Right cardiac atrium (tissue), 5 donors: ENCODE data around the gene ACVR2A. TPM values are rescaled to one million over a fixed set of nuclear protein-coding genes. Genes with fewer than 3 reads are reported as not detected.

Experiments used
- ATAC-seq, 2 donors: fragments of 200-7000 bp; cut with Tn5 transposase; one replicate each; pipeline versions ENCODE4 v1.8.0 to v1.9.1; 2020; ENCODE audit warnings: moderate library complexity in 2 of 2, mild to moderate bottlenecking in 1 of 2
- DNase-seq, 3 donors: peaks; one replicate each; pipeline ENCODE4 v3.0.0-alpha.2; 2020
- H3K27ac ChIP-seq: one replicate; pipeline ENCODE4 v1.5.1; 2013; ENCODE audit warnings: mild to moderate bottlenecking, low read length, control low read depth, moderate library complexity
- H3K27me3 ChIP-seq: one replicate; pipeline ENCODE4 v1.6.1; 2013; ENCODE audit not compliant: control insufficient read depth, insufficient read depth
- H3K4me1 ChIP-seq: one replicate; pipeline ENCODE4 v1.6.1; 2013; ENCODE audit warnings: low read length; ENCODE audit not compliant: control insufficient read depth, insufficient read depth
- H3K4me3 ChIP-seq: one replicate; pipeline ENCODE4 v1.5.1; 2013; ENCODE audit warnings: low read length, control low read depth
- H3K9me3 ChIP-seq: one replicate; pipeline ENCODE4 v1.6.1; 2013; ENCODE audit warnings: low read length; ENCODE audit not compliant: control insufficient read depth
- WGBS: extraction: QIAGEN DNeasy Blood & Tissue Kit; methylation state at CpG from one replicate; pipeline ENCODE4 v1.1.7; 2013; 5-methylcytosine and 5-hydroxymethylcytosine counted together
- intact Hi-C, 4 donors: fragments of 100-400 bp; cut with DNase I; formaldehyde crosslinking; loops; one replicate each; pipeline versions ENCODE4 v1.11.0 to v1.14.0; 2022 to 2023
- polyA plus RNA-seq: library from polyadenylated mRNA; stranded (reverse); fragments of 200-250 nt; gene quantifications from one replicate; pipeline ENCODE4 v1.2.3, GENCODE V29; 2013
- total RNA-seq, 4 donors: library from RNA; stranded (reverse); fragmentation: NEBNext Ultra II Directional; extraction: Animal tissue kit (Norgen Biotek cat#: 25700); gene quantifications; one replicate each; pipeline ENCODE4 v1.2.1, GENCODE V29; 2021
- donor health status: healthy with polysubstance abuse.
- donor health status: DM: no; HTN: yes; CAD: no.
- donor health status: DM: no; HTN: no; CAD: no.
- donor health status: DM: no; HTN: yes; CAD: no; lungs with severe emphysema.
- donor health status: DM: yes; HTN: yes; CAD: no.

ACVR2A gene
- total and polyA plus RNA-seq, 5 donors = 3.3 to 14.8 (median 13.7) TPM

DNA sequence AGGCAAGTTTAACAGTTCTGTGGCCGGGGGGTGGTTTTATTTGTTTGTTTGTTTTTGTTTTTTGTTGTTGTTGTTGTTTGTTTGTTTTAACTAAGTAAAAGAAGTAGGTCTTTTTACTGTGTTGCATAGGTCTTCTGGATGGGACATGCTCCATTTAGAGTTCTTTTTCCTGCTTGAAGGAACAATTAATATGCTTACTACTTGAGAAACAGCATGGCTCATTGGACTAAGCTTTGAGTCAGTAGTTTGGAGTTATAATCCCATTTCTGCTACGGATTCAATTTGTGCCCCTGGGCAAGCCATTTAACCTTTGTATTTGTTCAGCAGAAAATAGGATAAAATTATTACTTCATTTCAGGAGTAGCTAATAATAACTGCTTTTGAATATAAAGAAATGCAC is 8.7 kb upstream of the ACVR2A start:
- H3K4me1 ChIP-seq = no peaks in the 10 kb centered on the region
- ATAC-seq = no peak
- H3K4me3 ChIP-seq = no peak overlapping the region
- intact Hi-C loops = no loop called here
- no peaks in the 10 kb centered on the region for H3K9me3 ChIP-seq
- H3K27me3 ChIP-seq = no peaks in the 10 kb centered on the region
- DNase-seq = no peak
- WGBS = 83% methylated on average over 2 of the region's 2 CpGs
- H3K27ac ChIP-seq = no peak overlapping the region

DNA sequence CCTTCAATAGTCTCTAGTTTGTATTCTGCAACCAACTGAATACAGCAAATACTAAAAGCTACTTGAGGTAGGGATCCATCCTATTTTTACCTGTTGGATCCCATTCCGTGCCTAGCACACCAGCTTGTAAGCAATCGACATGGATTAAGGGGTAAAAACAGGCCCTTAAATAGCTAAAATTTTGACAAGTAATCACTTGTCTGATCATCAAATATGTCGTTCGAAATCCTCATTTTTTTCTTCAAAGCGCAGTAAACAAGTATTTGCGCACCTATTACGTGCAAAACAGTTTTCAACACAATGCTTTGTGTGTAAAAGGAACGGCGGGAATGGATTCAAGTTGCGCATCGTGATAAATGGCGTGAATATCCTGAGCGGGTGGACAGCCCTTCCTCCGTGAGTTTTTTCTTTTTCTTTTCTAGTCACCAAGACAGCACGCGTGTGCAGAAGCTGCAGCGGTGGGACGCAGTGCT is 1.4 kb upstream of the ACVR2A start:
- peak overlapping the region; percentile 99 for H3K4me3 ChIP-seq
- intact Hi-C loops = loop anchor here in 1 of 4 donors (10.0 kb wide), 1 partner anchor 931 kb away; no protein-coding TSS in a partner anchor
- DNase-seq = no peak
- ATAC-seq = no peak
- peaks cover 5% of the 10 kb centered on the region for H3K4me1 ChIP-seq
- H3K9me3 ChIP-seq = no peaks in the 10 kb centered on the region
- peak overlapping the region; percentile 97 for H3K27ac ChIP-seq
- WGBS = 3% methylated on average over 18 of the region's 18 CpGs
- H3K27me3 ChIP-seq = no peaks in the 10 kb centered on the region

DNA sequence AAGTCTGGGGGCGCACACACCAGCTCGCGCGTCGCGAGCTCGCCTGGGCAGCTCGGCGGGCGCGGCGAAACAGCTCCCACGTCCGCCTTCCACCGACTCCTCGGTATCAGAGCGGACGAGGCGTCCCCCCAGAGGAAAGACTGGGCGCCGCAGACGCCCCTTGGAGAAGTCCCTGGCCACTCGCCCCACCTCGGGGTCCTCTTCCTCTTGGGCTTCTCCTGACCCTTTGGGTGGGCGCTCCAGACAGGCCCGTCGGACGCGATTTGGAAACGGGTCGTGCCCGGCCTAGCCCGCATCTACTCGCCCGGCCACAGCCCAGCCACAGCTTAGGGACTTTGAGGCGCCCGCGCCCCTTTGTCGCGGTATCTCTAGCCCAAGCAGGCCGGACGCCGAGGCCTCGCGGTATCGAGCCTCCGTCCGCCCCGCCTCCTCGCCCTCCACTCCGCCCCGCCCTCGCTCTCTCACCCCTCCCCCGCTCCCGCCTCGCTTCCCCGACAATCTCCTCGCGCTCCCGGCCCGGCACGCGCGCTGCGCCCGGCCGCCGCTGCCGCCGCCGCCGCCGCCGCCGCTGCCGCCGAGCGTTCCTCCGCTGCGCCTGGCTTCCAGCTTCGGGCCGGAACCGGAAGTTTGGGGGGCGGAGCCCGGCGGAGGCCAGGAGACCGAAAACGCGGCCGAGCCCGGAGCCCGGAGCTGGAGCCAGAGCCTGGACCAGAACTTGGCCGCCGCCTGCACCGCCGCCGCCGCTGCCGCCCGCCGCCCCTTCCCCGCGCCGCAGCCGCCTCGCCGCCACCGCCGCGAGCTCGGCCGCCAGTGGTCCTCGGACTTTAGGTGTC is 749 bp upstream of the ACVR2A start:
- peak; percentile 93 to 97 (median 97) for DNase-seq
- H3K4me1 ChIP-seq = peaks cover 5% of the 10 kb centered on the region
- peak; percentile 97 to 98 for ATAC-seq
- intact Hi-C loops = loop anchor here in 1 of 4 donors (10.0 kb wide), 1 partner anchor 931 kb away; no protein-coding TSS in a partner anchor
- peak overlapping the region; percentile 99 for H3K4me3 ChIP-seq
- peak overlapping the region; percentile 100 for H3K27ac ChIP-seq
- under 1% methylated on average over 113 of the region's 113 CpGs for WGBS
- no peaks in the 10 kb centered on the region for H3K9me3 ChIP-seq
- H3K27me3 ChIP-seq = no peaks in the 10 kb centered on the region

DNA sequence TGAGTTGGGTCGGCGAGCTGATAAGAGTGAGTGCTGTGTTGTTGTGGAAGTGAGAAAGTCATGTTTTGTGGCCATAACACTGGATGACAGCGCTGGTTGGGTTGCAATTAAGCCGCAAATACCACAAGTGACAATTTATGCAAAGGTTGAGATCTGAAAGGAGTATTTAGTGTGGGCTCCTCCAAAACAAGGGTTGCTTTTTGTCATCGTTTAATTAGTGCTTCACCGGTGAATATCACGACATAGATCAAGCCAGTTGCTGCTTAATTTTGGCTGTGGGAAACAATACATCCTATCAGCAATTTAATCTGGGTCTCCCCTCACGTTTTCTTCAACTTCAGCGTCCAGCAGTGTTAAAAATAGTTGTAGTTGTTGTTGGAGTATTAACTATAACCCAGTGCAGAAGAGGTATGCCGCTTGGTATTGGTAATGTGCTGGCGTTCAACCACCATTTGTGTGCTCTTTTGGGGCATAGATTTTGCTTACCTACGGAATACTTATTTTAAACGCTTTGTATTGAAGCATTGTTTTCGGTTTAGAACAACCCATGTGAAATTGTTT is 662 bp downstream of the ACVR2A start:
- intact Hi-C loops = loop anchor here in 1 of 4 donors (10.0 kb wide), 1 partner anchor 929 kb away; no protein-coding TSS in a partner anchor
- Histone ChIP-seq H3K27ac (peak overlapping the region; percentile 73), H3K9me3 (no peaks in the 10 kb centered on the region), H3K4me1 (peaks cover 7% of the 10 kb centered on the region), H3K27me3 (no peaks in the 10 kb centered on the region), H3K4me3 (peak overlapping the region; percentile 99)
- ATAC-seq (no peak), DNase-seq (no peak)
- WGBS = 2% methylated on average over 14 of the region's 14 CpGs

DNA sequence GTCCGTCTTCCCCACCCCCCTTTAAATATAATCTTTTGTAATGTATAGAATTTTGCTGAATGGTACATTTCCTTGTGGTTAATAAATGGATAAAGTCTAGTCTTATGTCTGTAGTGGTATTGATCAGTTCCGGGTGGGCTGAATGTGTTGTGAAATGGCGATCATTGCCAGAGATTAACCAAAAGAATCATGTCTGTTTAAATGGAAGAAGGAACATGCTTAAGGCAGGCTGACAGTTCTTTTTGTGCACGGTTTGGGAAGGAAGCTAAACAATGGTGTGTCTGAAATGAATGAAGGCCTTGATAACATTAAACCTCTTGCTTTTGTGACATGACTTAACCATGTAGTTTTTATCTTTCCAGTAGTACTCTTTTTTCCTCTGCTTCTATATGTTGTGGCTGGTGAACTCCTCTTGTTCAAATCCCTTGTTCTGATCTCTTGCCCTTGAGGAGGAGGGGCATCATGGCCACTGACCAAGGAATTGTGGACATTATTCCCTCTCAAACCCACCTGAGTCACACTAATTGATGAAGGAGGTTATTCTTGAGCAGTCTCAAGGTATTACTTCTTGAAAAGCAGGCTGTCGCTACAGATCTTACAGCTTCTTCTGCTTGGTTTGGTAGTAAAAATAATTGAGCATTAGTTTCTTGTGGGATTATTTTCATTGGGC is 1.7 kb downstream of the ACVR2A start:
- peaks cover 7% of the 10 kb centered on the region for H3K4me1 ChIP-seq
- ATAC-seq (no peak), DNase-seq (no peak)
- no peaks in the 10 kb centered on the region for H3K9me3 ChIP-seq
- H3K27me3 ChIP-seq = no peaks in the 10 kb centered on the region
- H3K4me3 ChIP-seq = peak overlapping the region; percentile 99
- H3K27ac ChIP-seq = no peak overlapping the region
- intact Hi-C loops = loop anchor here in 1 of 4 donors (10.0 kb wide), 1 partner anchor 928 kb away; no protein-coding TSS in a partner anchor
- 35% methylated on average over 5 of the region's 5 CpGs for WGBS

DNA sequence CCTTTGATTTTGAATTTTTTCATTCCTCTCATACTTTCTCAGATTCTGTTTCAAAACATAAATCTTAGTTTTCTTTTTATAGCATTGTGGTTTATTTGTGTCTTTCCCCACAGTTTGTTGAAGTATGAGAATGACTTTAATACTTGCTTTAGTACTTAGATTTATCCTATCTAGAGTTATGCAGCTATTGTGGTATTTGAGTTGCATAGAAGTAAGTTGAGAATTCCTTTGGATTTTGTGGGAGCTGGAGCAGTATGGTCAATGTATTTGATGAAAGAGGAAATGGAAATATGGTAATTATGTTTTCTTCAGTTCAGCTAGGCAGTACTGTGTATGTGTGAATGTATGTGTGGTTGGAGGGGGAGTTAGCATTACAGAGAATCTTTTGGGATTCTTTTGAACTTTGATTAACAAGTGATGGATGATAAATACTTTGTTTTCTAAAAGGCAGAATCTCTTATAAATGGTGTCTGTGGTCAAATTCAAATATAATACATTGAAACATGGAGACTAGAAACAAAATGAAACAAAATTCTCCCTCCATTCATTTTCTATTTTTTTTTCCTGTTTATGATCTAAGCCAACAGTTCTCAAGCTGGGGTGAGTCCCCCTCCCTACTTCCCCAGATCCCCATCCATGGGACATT is 3.0 kb downstream of the ACVR2A start:
- Histone ChIP-seq H3K4me1 (peaks cover 7% of the 10 kb centered on the region), H3K27ac (no peak overlapping the region), H3K9me3 (no peaks in the 10 kb centered on the region), H3K4me3 (no peak overlapping the region), H3K27me3 (no peaks in the 10 kb centered on the region)
- no peak for ATAC-seq
- intact Hi-C loops = loop anchor here in 1 of 4 donors (10.0 kb wide), 1 partner anchor 927 kb away; no protein-coding TSS in a partner anchor
- DNase-seq = no peak

DNA sequence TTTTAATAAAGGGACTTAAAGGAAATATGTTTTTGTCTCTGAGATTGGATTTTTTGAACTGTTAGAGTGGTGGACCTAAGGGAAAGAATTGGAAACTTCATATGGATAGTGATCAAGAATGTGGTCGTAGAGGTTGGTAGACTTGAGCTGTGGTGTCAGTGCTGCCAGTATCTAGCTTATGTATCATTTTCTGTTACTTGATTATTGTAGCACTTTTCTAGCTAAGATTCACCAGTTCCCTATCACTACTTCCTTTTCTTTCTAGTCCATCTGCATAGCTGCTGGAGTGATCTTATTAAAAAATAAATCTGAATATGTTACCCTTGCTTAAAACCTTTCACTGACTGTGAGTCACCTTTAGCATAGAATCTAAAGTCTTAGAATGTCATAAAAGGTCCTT is 6.0 kb downstream of the ACVR2A start:
- 90% methylated on average over 1 of the region's 1 CpG for WGBS
- peaks cover 10% of the 10 kb centered on the region for H3K4me1 ChIP-seq
- no peak for ATAC-seq

DNA sequence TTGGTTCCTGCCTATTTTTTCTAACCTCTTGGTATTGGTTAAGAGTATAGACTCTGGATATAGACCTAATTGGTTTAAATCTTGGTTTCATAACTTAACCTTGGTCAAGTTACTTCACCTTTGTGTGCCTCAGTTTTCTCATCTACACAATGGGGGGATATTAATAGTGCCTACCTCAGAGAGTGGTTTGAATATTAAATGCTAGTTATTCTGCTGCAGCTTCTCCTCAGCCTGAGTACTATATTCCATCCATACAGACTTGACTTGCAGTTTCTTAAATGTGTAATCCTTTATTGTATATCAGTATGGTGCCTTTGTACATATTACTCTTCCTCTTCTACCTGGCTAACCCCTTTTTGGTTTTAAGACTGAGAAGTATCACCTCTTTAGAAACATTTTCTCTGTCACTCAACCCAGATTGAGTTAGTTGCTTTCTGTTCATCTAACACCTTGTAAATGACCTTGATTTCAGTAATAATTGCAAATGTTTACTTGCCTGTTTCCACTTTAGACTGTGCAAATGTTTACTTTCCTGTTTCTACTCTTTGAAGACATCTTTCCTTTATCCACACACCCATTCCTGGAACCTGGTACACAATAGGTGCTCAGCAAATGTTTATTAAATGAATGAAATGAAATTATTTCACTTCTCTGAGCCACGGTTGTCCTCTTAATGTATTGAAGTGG is 6.6 kb downstream of the ACVR2A start:
- intact Hi-C loops = no loop called here
- no peaks in the 10 kb centered on the region for H3K27me3 ChIP-seq
- H3K27ac ChIP-seq = no peak overlapping the region
- WGBS = 91% methylated on average over 1 of the region's 1 CpG
- DNase-seq (no peak), ATAC-seq (no peak)
- H3K4me1 ChIP-seq = peaks cover 8% of the 10 kb centered on the region
- H3K9me3 ChIP-seq = no peaks in the 10 kb centered on the region
- H3K4me3 ChIP-seq = no peak overlapping the region

More for the DNA sequence above, 6.0 kb downstream of the ACVR2A start:
- H3K27me3 ChIP-seq = no peaks in the 10 kb centered on the region
- intact Hi-C loops = no loop called here
- H3K9me3 ChIP-seq = no peaks in the 10 kb centered on the region
- no peak for DNase-seq
- H3K27ac ChIP-seq = no peak overlapping the region
- no peak overlapping the region for H3K4me3 ChIP-seq

DNA sequence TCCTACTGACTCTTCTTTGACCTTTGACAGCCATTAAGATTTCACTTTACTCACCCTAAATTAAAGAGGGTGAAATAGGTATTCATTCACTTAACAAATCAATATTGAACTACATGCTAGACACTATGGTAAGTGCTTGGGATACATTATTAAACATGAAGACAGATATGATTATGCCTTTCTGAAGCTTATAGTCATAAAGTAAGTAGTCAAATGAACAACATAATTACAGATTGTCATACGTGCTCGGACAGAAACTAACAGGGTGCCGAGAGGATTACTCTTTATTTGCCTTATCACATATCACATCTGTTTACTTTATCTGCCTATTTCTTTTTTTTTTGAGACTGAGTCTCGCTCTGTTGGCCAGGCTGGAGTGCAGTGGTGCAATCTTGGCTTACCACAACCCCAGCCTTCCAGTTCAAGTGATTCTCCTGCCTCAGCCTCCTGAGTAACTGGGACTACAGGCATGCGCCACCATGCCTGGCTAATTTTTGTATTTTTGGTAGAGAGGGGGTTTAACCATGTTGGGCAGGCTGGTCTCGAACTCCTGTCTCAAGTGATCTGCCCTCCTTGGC is 9.8 kb downstream of the ACVR2A start:
- ATAC-seq (no peak), DNase-seq (no peak)
- Histone ChIP-seq H3K4me1 (peaks cover 5% of the 10 kb centered on the region), H3K9me3 (no peaks in the 10 kb centered on the region), H3K27me3 (no peaks in the 10 kb centered on the region), H3K4me3 (no peak overlapping the region), H3K27ac (no peak overlapping the region)
- WGBS = 94% methylated on average over 6 of the region's 6 CpGs
- intact Hi-C loops = no loop called here

DNA sequence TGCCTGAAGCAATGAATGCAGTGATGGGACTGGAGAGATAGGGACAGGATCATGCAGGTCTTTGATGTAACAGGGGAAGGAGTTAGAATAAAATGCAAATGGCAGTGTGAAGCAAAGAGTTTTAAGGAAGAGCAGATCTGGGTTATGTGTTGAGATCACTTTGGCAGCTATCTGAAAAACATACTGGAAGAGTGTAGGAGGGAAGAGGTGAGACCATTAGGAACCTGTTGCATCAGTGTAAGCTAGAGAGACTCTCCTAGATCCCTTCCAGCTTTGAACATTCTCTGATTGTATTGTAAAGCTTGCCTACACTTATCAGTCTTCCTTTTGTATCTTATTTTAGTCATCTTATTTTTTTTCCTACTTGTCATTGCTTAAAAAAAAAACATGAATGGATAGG is 10.5 kb downstream of the ACVR2A start:
- Histone ChIP-seq H3K27me3 (no peaks in the 10 kb centered on the region), H3K4me1 (peaks cover 3% of the 10 kb centered on the region), H3K4me3 (no peak overlapping the region), H3K9me3 (no peaks in the 10 kb centered on the region), H3K27ac (no peak overlapping the region)
- no peak for DNase-seq
- intact Hi-C loops = no loop called here
- no peak for ATAC-seq
